SJSA1 (cell line): ENCODE results near the gene ANGEL2. TPM values are rescaled to one million over a fixed set of nuclear protein-coding genes. Genes with fewer than 3 reads are reported as not detected.
"Not testable (repeated sequence)": the region's sequence is repeated elsewhere in the genome, so short reads cannot be mapped to it uniquely, and the experiment has no call there.

ENCODE experiments used
- DNase-seq, 2 experiments: peaks; one replicate each; pipeline ENCODE4 v3.0.0-alpha.2; 2015 to 2020; ENCODE audit warnings: low spot score in 2 of 2, low read depth in 1 of 2
- H3K27ac ChIP-seq: fragments of 250-450 bp; sonication (Bioruptor Pico); 2 replicates; pipeline ENCODE4 v1.5.1; 2020; ENCODE audit warnings: mild to moderate bottlenecking, moderate library complexity
- H3K27me3 ChIP-seq: fragments of 250-450 bp; sonication (Bioruptor Pico); replicated peaks from 2 replicates; pipeline ENCODE4 v1.5.1; 2020; ENCODE audit warnings: mild to moderate bottlenecking, moderate library complexity
- H3K36me3 ChIP-seq: fragments of 250-450 bp; sonication (Bioruptor Pico); 2 replicates; pipeline ENCODE4 v1.5.1; 2020; ENCODE audit warnings: mild to moderate bottlenecking
- H3K4me1 ChIP-seq: fragments of 250-450 bp; sonication (Bioruptor Pico); replicated peaks from 2 replicates; pipeline ENCODE4 v1.6.1; 2021; ENCODE audit warnings: mild to moderate bottlenecking
- H3K4me3 ChIP-seq: fragments of 250-450 bp; sonication (Bioruptor Pico); 2 replicates; pipeline ENCODE4 v1.5.1; 2020; ENCODE audit warnings: mild to moderate bottlenecking
- H3K9me3 ChIP-seq: fragments of 250-450 bp; sonication (Bioruptor Pico); replicated peaks from 2 replicates; pipeline ENCODE4 v1.5.1; 2020; ENCODE audit warnings: mild to moderate bottlenecking
- total RNA-seq: library from RNA; depleted of rRNA; stranded (reverse); fragments of >200 nt; shearing (Covaris generic); gene quantifications from 2 replicates; pipeline ENCODE4 v1.2.3, GENCODE V29; 2014

The ANGEL2 gene
- total RNA-seq, 1 experiment from 2014 or later = 42.3 TPM

- no peaks in the 10 kb centered on the region for H3K27me3 ChIP-seq
- no peaks in the 10 kb centered on the region; the same call in 1 of the 2 replicates for H3K9me3 ChIP-seq
- no peaks in the 10 kb centered on the region for H3K36me3 ChIP-seq
- no peaks in the 10 kb centered on the region for H3K4me1 ChIP-seq
- no peak overlapping the region for H3K27ac ChIP-seq
- H3K4me3 ChIP-seq = no peak overlapping the region
- DNase-seq = no peak
These were observed 40.4 kb downstream of the ANGEL2 start for GRCh38 chr1:212975111-212975918.

DNA sequence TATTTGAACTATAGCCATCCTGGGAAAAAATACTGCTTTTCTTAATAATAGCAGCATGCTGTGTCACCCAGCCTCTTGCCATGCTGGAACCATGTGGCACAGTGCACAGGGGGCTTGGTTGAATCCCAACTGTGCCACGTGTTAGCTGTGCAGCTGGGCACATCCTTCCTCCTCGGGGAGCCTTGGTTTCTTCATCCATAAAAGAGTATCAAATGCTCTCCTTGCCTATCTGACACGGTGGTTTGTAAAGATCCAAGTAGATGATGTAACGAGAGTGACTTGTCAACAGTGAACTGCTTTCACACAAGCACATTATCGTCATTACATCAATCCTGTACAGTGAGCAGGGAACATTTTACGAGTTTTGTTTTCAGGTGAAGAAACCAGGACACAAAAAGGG is 41.0 kb downstream of the ANGEL2 start:
- no peak overlapping the region for H3K4me3 ChIP-seq
- H3K9me3 ChIP-seq = no peaks in the 10 kb centered on the region; the same call in 1 of the 2 replicates
- H3K4me1 ChIP-seq = no peaks in the 10 kb centered on the region
- H3K27ac ChIP-seq = no peak overlapping the region
- no peaks in the 10 kb centered on the region for H3K27me3 ChIP-seq
- no peaks in the 10 kb centered on the region for H3K36me3 ChIP-seq
- DNase-seq = no peak

DNA sequence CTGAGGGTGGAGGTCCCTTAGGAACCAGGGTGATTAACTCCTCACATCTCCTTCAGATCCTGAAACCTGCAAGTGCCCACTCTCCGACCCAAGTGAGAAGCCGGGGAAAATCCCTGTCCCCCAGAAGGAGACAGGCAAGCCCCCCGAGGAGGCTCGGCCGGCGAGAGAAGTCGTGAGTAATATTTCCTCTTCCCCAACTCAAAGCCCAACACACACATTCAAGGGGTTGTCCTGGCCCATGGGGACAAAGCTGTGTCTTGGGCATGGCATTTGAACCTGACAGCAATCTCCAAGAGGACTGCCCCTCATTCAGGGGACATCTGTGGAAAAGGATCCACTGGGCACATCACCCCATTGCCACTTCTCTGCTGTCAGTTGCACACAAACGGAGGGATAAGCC is 41.8 kb downstream of the ANGEL2 start:
- Histone ChIP-seq H3K27me3 (no peaks in the 10 kb centered on the region), H3K9me3 (no peaks in the 10 kb centered on the region; the same call in 1 of the 2 replicates), H3K36me3 (no peaks in the 10 kb centered on the region), H3K27ac (no peak overlapping the region), H3K4me3 (no peak overlapping the region), H3K4me1 (no peaks in the 10 kb centered on the region)
- DNase-seq = no peak

GRCh38 chr1:212973426-212973825 is 42.2 kb downstream of the ANGEL2 start:
- no peak for DNase-seq
- no peaks in the 10 kb centered on the region for H3K4me1 ChIP-seq
- no peak overlapping the region for H3K4me3 ChIP-seq
- H3K9me3 ChIP-seq = no peaks in the 10 kb centered on the region; the same call in 1 of the 2 replicates
- H3K27me3 ChIP-seq = no peaks in the 10 kb centered on the region
- H3K27ac ChIP-seq = no peak overlapping the region
- no peaks in the 10 kb centered on the region for H3K36me3 ChIP-seq

GRCh38 chr1:212971312-212971711 is 44.4 kb downstream of the ANGEL2 start:
- H3K4me1 ChIP-seq = 0 out of 2 replicates have a peak, but pooled peaks cover 3% of the 10 kb centered on the region
- no peaks in the 10 kb centered on the region; the same call in 1 of the 2 replicates for H3K9me3 ChIP-seq
- DNase-seq = no peak
- no peak overlapping the region for H3K4me3 ChIP-seq
- H3K36me3 ChIP-seq = no peaks in the 10 kb centered on the region
- no peaks in the 10 kb centered on the region for H3K27me3 ChIP-seq
- H3K27ac ChIP-seq = no peak overlapping the region

GRCh38 chr1:212970085-212970484 is 45.6 kb downstream of the ANGEL2 start:
- Histone ChIP-seq H3K4me1 (0 out of 2 replicates have a peak, but pooled peaks cover 3% of the 10 kb centered on the region), H3K4me3 (no peak overlapping the region), H3K27ac (no peak overlapping the region), H3K36me3 (no peaks in the 10 kb centered on the region), H3K27me3 (no peaks in the 10 kb centered on the region), H3K9me3 (no peaks in the 10 kb centered on the region; the same call in 1 of the 2 replicates)
- no peak for DNase-seq

GRCh38 chr1:212968368-212968863 is 47.3 kb downstream of the ANGEL2 start:
- no peaks in the 10 kb centered on the region for H3K27me3 ChIP-seq
- H3K36me3 ChIP-seq = no peaks in the 10 kb centered on the region
- H3K4me1 ChIP-seq = 0 out of 2 replicates have a peak, but pooled peaks cover 3% of the 10 kb centered on the region
- no peaks in the 10 kb centered on the region; the same call in 1 of the 2 replicates for H3K9me3 ChIP-seq
- DNase-seq = no peak
- H3K27ac ChIP-seq = no peak overlapping the region
- H3K4me3 ChIP-seq = no peak overlapping the region

DNA sequence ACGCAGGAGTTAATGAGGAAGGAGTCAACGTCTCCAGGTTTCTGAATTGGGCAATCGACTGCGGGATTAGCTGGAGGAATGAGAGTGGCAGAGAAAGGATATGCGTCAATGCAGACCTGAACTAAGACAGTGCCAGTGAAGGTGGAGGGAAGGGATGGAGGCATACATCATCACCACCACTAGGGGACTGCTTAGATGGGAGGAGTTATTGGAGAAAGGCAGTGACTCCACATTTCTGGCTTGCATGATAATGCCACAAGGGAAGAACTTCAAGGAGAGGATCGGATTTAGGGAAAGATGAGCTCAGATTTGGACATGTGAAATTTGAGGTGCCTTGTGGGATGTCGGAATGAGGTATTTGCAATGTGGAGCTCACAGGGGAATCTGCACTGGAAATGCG is 47.9 kb downstream of the ANGEL2 start:
- Histone ChIP-seq H3K4me1 (0 out of 2 replicates have a peak, but pooled peaks cover 3% of the 10 kb centered on the region), H3K27ac (no peak overlapping the region), H3K4me3 (no peak overlapping the region), H3K27me3 (no peaks in the 10 kb centered on the region), H3K9me3 (no peaks in the 10 kb centered on the region), H3K36me3 (no peaks in the 10 kb centered on the region)
- DNase-seq = no peak

GRCh38 chr1:212966616-212967015 is 49.1 kb downstream of the ANGEL2 start:
- Histone ChIP-seq H3K4me3 (no peak overlapping the region), H3K9me3 (no peaks in the 10 kb centered on the region), H3K27ac (no peak overlapping the region), H3K27me3 (no peaks in the 10 kb centered on the region), H3K36me3 (no peaks in the 10 kb centered on the region), H3K4me1 (0 out of 2 replicates have a peak, but pooled peaks cover 3% of the 10 kb centered on the region)
- DNase-seq = no peak

DNA sequence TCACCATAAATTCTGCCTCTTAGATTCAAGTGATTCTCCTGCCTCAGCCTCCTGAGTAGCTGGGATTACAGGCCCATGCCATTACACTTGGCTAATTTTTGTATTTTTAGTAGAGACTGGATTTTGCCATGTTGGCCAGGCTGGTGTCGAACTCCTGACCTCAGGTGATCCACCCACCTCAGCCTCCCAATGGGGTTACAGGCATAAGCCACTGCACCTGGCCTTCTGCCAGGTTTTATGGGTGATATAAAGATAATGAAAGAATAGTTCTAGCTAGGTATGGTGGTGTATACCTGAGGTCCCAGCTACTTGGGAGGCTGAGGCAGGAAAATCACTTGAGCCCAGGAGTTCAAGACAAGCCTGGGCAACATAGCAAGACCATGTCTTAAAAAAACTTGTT is 50.7 kb downstream of the ANGEL2 start:
- H3K9me3 ChIP-seq, H3K36me3 ChIP-seq, DNase-seq, H3K4me1 ChIP-seq, H3K4me3 ChIP-seq, H3K27me3 ChIP-seq, H3K27ac ChIP-seq: not testable (repeated sequence)

DNA sequence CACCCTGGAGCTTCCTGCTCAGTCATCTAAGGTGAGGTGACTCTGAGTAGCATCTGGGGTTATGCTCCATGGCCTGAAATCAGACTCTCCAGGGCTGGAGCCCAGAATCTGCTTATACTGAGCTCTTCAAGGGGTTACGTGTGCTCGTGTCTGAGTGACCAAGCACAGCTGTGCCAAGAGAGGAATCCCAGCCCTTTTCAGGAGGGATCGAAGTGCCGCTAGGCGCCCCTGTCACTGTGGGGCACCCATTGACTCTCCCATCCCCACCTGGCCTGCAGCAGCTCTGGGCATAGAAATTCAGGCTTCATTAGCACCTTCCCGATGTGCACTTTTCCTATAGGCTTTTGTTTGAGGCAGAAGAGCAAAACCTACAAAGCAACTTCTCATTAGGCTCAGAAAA is 51.6 kb downstream of the ANGEL2 start:
- Histone ChIP-seq H3K36me3 (no peaks in the 10 kb centered on the region), H3K9me3 (no peaks in the 10 kb centered on the region; the same call in 1 of the 2 replicates)

DNA sequence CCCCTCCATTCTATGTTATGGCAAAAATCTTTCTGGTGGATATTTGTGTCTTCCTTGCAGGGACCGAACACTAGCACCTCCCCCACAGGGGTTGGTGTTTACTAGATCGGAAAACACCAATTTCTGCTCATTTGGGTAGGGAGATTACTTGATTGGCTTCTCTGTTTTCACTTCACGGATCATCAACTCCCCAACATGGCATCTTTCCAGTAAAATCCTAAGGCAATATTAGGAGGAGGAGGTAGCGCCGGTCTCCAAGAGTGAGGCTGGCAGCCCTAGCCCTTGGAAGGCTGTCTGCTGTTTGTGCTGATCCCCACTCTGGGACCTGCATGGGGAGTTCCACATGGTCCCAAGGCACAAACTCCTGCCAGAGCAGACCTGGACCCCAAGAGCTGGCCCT is 53.2 kb downstream of the ANGEL2 start:
- Histone ChIP-seq H3K27ac (no peak overlapping the region), H3K4me1 (peaks cover 12% of the 10 kb centered on the region), H3K4me3 (no peak overlapping the region), H3K36me3 (no peaks in the 10 kb centered on the region), H3K27me3 (no peaks in the 10 kb centered on the region), H3K9me3 (no peaks in the 10 kb centered on the region; the same call in 1 of the 2 replicates)
- DNase-seq = no peak

More for the DNA sequence above, 51.6 kb downstream of the ANGEL2 start:
- 0 out of 2 replicates have a peak, but pooled peaks cover 3% of the 10 kb centered on the region for H3K4me1 ChIP-seq
- no peaks in the 10 kb centered on the region for H3K27me3 ChIP-seq
- H3K4me3 ChIP-seq = no peak overlapping the region
- no peak for DNase-seq
- no peak overlapping the region for H3K27ac ChIP-seq

DNA sequence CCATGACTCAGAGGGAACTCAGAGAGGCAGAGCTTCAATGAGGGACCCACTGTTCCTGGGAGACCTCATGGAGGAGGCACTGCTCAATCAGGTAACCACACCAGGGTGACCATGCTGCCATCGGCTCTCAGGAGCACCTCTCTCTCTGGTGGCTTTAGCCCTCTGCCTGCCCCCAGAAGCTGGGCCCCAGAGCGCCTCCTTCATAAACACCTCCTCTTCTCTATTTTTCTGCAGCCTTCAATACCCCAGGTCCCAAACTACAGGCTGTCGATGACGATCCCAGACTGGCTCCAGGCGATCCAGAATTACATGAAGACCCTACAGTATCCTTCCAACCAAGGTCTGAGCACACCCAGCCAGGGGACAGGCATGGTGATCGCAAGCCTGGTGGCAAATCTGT is 54.7 kb downstream of the ANGEL2 start:
- H3K27me3 ChIP-seq = no peaks in the 10 kb centered on the region
- H3K27ac ChIP-seq = no peak overlapping the region
- no peaks in the 10 kb centered on the region; the same call in 1 of the 2 replicates for H3K9me3 ChIP-seq
- H3K4me1 ChIP-seq = peaks cover 9% of the 10 kb centered on the region
- no peak overlapping the region for H3K4me3 ChIP-seq
- H3K36me3 ChIP-seq = no peaks in the 10 kb centered on the region
- DNase-seq = no peak
